HG03558 (cell line): ENCODE results near the gene SMIM35.
"Not testable (repeated sequence)": the region's sequence is repeated elsewhere in the genome, so short reads cannot be mapped to it uniquely, and the experiment has no call there.

Experiments
- ATAC-seq: cut with Tn5 transposase; IDR thresholded peaks from one replicate; pipeline ENCODE4 v1.9.1; 2021; ENCODE audit warnings: moderate number of reproducible peaks; ENCODE audit not compliant: unreplicated experiment; ENCODE audit errors: extremely low read depth

SMIM35 gene

DNA sequence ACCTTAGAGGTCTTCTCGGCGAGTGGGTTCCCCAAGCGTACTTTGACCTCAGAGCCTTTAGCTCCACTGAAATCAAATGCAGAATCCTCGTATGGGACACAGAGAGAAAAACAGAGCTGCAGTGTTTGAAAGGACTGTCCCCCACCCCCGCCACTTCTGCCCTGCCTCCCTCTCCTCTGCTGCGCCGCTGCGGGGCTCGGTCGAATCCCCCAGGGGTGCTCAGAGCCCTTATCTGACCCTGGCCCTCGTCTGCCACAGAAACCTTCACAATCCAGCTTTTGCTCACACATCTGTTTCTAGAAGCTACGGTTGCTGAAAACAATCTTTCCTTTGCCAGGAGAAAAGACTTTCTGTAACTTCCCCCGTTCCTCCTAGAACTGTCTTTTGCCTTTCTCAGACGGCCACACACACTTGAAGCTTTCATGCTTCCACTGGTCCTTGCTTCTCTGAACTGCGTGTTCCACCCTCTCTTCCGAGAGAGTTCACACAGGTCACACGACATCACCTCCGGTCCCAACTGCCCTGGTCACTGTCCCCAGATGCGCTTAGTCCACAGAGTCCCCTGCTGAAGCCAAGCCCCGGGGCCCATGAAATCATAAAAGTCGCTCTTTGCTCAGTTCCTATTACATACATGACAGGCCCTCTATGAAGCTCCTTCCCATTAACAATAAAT is 3.7 kb downstream of the SMIM35 start:
- ATAC-seq: no peak

DNA sequence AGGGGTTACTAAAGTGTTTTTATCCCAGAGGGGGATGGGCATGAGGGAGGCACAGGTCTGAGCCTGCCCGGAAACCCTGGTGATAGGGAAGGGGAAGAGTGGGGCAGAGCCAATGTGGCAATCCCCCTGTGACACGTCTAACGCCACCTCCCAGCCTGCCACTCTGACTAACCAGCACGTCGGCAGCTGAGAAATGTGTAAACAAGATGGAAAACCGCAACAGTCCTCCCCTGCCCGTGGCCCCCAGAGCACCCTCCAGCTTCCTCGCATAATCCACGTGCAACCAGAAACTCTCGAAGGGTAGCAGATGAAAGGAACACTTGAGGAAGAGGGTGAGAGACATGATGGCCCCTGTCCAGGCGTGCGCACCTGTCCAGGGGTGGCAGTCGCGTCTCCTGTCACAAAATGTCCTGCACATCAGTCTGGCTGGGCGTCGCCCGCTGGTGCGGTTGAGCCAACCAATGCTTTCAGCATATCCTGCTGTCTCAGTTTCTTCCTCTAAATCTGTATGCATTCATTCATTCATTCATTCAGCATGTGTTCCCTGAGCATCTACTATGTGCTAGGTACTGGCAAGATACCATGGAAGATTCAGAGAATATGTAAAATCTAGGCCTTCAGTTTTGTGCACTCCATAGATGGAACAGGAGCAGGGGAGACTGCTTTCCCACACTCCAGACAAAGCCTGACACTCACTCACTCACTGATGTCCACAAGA is 5.4 kb downstream of the SMIM35 start:
- no peak for ATAC-seq

GRCh38 chr11:118080296-118080695 is 6.5 kb downstream of the SMIM35 start:
- no peak for ATAC-seq

DNA sequence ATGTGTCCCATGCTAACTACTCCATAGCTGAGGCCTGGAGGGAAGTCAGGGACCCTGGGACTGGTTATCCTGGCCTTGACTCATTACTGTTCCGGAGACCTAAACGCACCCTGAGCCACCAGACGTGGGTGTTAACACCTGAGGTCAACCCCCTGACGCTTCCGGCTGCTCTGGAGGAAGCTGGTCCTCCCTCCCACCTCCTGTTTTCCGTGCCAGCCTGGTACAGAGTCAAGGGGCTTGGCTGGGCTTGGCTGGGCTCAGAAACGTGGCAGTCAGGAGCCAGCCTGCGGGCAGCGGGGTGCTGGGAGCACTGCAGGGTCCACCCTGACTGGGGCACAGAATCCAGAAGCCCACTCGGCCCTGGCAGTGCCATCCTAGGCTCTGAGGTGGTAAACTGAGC is 7.3 kb downstream of the SMIM35 start:
- no peak for ATAC-seq

DNA sequence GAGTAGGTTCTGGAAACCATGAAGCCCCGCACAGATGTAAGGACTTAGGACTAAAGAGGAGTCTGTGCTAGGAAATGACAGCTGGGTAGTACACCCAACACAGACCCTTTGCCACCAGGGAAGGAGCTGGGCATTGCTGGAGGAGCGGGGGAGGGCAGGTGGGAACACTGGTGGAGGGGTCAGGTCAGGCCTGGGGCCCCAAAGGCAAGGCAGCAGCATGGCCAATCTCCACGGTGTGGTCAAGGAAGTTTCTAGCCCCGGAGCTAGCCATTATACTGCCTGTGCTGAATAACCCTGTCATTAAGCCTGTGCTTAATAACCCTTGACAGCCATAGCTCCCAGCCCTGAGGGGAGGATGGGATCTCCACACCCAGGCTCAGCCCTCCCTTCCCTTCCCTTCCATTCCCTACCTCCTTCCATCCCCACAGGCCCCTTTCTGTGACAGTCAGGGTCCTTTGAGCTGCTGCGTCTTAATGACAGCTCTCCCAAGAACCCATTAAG is 7.8 kb downstream of the SMIM35 start:
- no peak for ATAC-seq

GRCh38 chr11:118076754-118077281 is 9.9 kb downstream of the SMIM35 start, which contains the start of gene TMPRSS4:
Gene TMPRSS4, plus strand, starts transcription at chr11:118077078. Its CDS starts 225 bp downstream, at chr11:118077303.
- ATAC-seq: no peak

DNA sequence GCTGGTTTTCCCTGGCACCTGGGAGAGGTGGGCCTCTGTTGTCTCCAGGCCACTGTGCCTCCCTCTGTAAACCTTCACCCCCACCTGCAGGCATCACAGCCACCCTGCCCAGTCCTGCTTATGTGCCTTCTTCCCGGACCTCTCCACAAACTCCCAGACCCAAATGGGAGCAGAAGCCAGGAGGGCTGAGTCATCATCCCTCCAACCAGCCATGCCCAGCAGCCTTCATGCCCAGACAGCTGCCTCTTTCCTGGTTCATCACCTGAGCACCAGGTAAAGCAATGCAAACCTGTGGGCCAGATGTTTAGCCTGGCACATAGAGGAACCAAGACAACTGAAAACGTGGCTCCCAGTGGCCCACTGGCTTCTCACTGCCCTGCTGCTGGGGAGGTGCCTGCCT is 12.0 kb downstream of the SMIM35 start:
- no peak for ATAC-seq

- ATAC-seq: no peak
These were observed 12.6 kb downstream of the SMIM35 start for GRCh38 chr11:118074091-118074685.

GRCh38 chr11:118073554-118073953 is 13.2 kb downstream of the SMIM35 start:
- no peak for ATAC-seq

DNA sequence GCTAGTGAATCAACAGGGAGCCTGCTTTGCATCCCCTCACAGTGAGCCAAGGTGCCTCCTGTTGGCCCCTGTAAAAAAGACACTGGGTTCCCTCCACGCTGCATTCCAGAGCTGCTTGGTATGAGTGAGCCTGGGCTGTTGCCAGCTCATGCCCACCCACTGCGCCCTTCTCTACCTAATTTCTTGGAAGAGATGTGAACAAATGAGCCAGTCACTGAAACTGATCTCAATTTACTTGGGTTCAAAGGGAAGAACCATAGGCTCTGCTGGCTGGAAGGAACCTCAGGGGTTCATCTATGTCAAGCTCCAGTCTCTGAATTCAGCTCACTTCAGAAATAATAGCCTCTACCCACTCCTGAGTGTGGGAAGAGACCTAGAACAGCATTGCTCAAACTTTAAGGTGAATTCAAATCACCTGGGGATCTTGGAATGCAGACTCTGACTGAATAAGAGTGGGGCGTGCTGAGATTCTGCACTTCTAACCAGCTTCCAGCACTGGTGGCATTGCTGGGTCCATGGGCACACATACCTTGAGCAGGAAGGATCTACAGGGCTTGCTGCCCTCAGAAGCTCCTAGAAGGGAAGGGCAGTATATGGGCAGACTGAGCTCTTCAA is 15.2 kb downstream of the SMIM35 start:
- ATAC-seq: no peak

DNA sequence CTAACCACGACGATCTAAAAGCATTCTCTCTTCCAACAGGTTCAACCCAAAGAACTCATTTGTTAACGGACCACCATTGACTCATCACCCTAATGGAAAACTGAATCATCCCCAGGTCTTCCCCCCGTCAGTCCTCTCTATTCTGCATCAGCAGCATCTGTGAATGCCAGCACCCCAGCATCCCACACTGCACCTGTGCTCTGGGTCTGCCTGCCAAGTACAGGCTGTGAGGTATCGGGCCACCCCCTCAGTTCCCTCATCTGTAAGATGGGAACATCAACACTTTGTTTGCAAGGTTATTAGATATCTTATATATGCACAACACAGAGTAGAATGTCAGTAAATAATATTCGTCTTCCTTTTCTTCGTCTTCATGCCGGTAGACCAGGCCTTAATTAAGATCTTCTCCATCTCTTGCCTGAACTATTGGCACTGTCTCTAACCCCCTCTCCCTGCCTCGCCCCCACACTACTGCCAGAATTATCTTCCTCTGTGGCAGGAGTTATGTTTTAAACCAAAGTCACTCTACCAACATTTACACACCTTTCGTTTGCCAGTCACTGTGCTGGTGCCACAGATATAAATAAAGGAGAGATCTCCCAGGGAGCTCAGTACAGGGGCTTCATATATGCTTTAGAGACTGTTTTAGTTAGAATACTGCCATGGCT is 17.7 kb downstream of the SMIM35 start:
- ATAC-seq: no peak

DNA sequence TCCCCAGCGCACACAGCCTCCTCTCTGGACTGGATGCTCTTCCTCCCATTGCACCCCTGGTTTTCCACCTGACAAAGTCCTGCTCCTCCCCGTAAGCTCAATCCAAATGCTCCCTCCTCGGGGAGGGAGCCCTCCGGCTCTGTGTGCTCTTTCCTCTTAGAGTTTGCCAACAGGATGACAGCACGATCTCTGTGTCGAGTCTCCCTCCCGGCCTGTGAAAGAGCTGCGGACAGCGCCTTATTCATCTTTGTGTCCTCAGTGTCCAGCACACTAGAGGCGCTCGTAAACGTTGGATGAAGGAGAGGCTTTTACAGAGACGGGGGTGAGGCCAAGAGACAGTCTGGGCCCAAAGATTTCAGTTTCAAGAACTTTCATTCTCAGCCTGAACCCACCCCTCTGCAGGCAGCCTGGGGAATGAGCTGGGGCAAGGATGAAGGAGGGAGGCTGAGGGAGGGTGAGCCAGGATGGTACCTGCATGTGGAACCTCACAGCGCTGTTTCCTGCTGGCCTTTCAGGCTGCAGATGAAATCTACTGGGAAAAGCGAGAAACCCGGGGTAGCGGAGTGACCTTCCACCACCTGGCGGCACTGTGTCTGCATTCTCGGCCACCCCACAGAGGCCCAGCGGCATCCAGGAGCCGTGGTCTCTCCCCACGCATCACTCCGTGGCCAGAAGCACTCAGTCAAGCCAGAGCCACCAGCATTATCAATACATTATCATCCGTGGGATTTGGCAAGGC is 18.4 kb downstream of the SMIM35 start:
- ATAC-seq: no peak

DNA sequence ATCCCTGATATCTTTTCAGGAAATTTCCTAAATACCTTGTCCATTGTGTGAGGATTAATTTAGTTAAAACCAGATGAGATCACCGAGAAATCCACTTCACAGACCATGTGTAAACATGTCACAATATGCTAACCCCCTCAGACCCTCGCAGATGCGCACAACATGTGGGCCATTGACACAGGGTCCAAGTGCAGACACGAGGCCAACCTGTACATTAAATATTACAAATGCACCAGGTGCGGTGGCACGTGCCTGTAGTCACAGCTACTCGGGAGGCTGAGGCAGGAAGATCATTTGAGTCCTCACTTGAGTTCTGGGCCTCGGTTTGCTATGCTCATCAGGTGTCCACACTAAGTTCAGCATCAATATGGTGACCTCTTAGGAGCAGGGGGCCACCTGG is 19.8 kb downstream of the SMIM35 start:
- ATAC-seq: no peak

DNA sequence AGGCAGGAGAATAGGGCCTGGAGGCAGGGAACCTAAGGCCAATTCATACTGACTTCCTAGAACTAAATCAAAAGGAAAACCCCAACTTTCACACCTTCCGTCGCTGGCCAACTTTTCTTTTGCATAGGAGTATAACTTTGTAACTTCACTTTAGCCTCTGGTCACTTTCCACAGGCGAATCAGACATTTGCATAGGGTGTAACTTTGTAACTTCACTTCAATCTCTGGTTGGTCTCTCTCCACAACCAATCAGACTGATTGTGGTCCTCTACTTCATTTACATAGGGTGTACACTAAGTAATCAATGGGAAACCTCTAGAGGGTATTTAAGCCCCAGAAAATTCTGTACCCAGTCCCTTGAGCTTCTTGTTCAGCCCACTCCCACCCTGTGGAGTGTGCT is 21.4 kb downstream of the SMIM35 start:
- ATAC-seq: no peak

GRCh38 chr11:118064956-118065355 is 21.8 kb downstream of the SMIM35 start:
- ATAC-seq: no peak

GRCh38 chr11:118062631-118063030 is 24.1 kb downstream of the SMIM35 start:
- not testable (repeated sequence) for ATAC-seq

- not testable (repeated sequence) for ATAC-seq
These were observed 24.6 kb downstream of the SMIM35 start for GRCh38 chr11:118062181-118062580.

DNA sequence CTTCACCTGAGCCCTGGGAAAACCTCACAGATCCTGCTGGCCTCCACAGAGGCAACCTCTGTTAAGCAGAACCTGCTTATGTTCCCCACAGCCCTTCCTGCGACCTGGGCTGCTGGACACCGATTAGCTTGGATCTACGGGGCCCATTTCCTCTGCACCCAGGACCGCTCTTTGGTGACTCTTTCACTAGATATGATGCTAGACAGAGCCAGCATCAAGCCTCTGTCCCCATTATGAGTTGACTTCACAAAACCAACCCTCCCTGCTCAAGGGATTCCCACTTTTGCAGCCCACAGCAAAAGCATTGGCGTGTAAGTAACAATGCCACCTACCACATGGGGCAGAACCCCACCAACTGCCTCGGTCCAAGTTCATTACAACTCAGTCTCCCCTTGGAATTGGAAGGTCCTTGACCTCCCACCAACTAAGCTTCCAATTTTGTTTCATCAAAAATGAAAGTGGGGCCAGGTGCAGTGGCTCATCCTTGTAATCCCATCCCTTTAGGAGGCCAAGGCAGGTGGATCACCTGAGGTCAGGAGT is 25.1 kb downstream of the SMIM35 start:
- no peak for ATAC-seq

- ATAC-seq: no peak
These were observed 25.9 kb downstream of the SMIM35 start for GRCh38 chr11:118060869-118061268.
